Astrocyte of the spinal cord (primary cell): ENCODE data around the gene CPM.

Source experiments
- DNase-seq: peaks from one replicate; pipeline ENCODE4 v3.0.0; 2011; ENCODE audit warnings: low read depth, low spot score
- H3K4me3 ChIP-seq: 2 replicates; pipeline ENCODE4 v1.5.1; 2011; ENCODE audit warnings: low read depth, mild to moderate bottlenecking, low read length, moderate library complexity
- CTCF ChIP-seq: IDR thresholded peaks from 2 replicates; pipeline ENCODE4 v1.5.1; 2012; ENCODE audit warnings: low read depth, mild to moderate bottlenecking, low read length, inconsistent platforms
- in situ Hi-C: cut with HindIII; loops from 2 replicates; pipeline ENCODE4 v1.10.0; 2017; ENCODE audit warnings: low sequenced_read_pairs

CPM gene

GRCh38 chr12:68932961-68933893 lies at the start of gene CPM:
TSS of gene CPM (minus strand) at chr12:68933171. CDS start at chr12:68932837, 334 bp downstream.
- DNase-seq = no peak
- TF ChIP-seq CTCF = no peak
- in situ Hi-C loops = no loop called here
- H3K4me3 ChIP-seq = peak within 1 kb of the TSS; percentile 50

- H3K4me3 ChIP-seq = no peak overlapping the region
- peak; percentile 21 for DNase-seq
- no peak for TF ChIP-seq CTCF
- in situ Hi-C loops = no loop called here
Measured at GRCh38 chr12:68981516-68981915, 48.5 kb upstream of the CPM start.

- in situ Hi-C loops = no loop called here
- no peak for DNase-seq
- no peak for TF ChIP-seq CTCF
- no peak overlapping the region for H3K4me3 ChIP-seq
Measured at GRCh38 chr12:68980476-68981212, 47.7 kb upstream of the CPM start.

- in situ Hi-C loops = no loop called here
- no peak for DNase-seq
- no peak for TF ChIP-seq CTCF
- no peak overlapping the region for H3K4me3 ChIP-seq
Measured at GRCh38 chr12:68978678-68979077, 45.7 kb upstream of the CPM start.

GRCh38 chr12:68977909-68978610 lies 45.1 kb upstream of the CPM start:
- in situ Hi-C loops = no loop called here
- no peak for TF ChIP-seq CTCF

GRCh38 chr12:68977335-68977734 lies 44.4 kb upstream of the CPM start:
- in situ Hi-C loops = no loop called here
- H3K4me3 ChIP-seq = no peak overlapping the region
- no peak for DNase-seq
- TF ChIP-seq CTCF = no peak

More at GRCh38 chr12:68977909-68978610, 45.1 kb upstream of the CPM start:
- no peak overlapping the region for H3K4me3 ChIP-seq
- DNase-seq = no peak
